Glutamatergic neuron (in vitro differentiated cells): ENCODE measurements around the gene RAP2C. TPM values are rescaled to one million over a fixed set of nuclear protein-coding genes. Genes with fewer than 3 reads are reported as not detected.
A peak's percentile ranks its signal among the peaks of the same experiment; 100 is the strongest.

Experiments
- DNase-seq: peaks from one replicate; pipeline ENCODE4 v3.0.0; 2022
- H3K27ac Mint-ChIP-seq: one replicate; pipeline ENCODE4 v1.8.0; 2020; ENCODE audit warnings: mild to moderate bottlenecking, mixed read lengths, inconsistent platforms; ENCODE audit not compliant: unreplicated experiment
- H3K27me3 Mint-ChIP-seq: one replicate; pipeline ENCODE4 v1.8.0; 2020; ENCODE audit warnings: mild to moderate bottlenecking, moderate library complexity, mixed read lengths, inconsistent platforms; ENCODE audit not compliant: unreplicated experiment
- H3K36me3 Mint-ChIP-seq: one replicate; pipeline ENCODE4 v1.8.0; 2020; ENCODE audit warnings: mild to moderate bottlenecking, mixed read lengths, inconsistent platforms; ENCODE audit not compliant: unreplicated experiment
- H3K4me1 Mint-ChIP-seq: one replicate; pipeline ENCODE4 v1.8.0; 2020; ENCODE audit warnings: mild to moderate bottlenecking, low read depth, mixed read lengths, inconsistent platforms; ENCODE audit not compliant: unreplicated experiment
- H3K4me3 Mint-ChIP-seq: one replicate; pipeline ENCODE4 v1.8.0; 2020; ENCODE audit warnings: mild to moderate bottlenecking, mixed read lengths, inconsistent platforms; ENCODE audit not compliant: unreplicated experiment
- H3K9me3 Mint-ChIP-seq: one replicate; pipeline ENCODE4 v1.8.0; 2020; ENCODE audit warnings: mild to moderate bottlenecking, moderate library complexity, mixed read lengths, inconsistent platforms; ENCODE audit not compliant: unreplicated experiment
- long read RNA-seq: library from polyadenylated mRNA; unstranded; transcript quantifications from one replicate; pipeline ENCODE4 v2.0.0, GENCODE V29; 2020; ENCODE audit not compliant: unreplicated experiment
- total RNA-seq: library from RNA; stranded (reverse); fragmentation: NEBNext Ultra II Directional; extraction: Animal tissue kit (Norgen Biotek cat#: 25700); gene quantifications from one replicate; pipeline ENCODE4 v1.2.1, GENCODE V29; 2021; ENCODE audit not compliant: unreplicated experiment
- TF ChIP-seq, protein P1 (sequence below): fragments of 200-600 bp; sonication (generic); IDR thresholded peaks from one replicate; pipeline ENCODE4 v1.5.0; 2021; ENCODE audit not compliant: partially characterized antibody, unreplicated experiment

Gene RAP2C
- 22.2 TPM for total RNA-seq
- long read RNA-seq, partial matches to known transcripts = 0 of 2 reads
- long read RNA-seq, other reads (novel, unspliced or antisense) = 2 of 2 reads

DNA sequence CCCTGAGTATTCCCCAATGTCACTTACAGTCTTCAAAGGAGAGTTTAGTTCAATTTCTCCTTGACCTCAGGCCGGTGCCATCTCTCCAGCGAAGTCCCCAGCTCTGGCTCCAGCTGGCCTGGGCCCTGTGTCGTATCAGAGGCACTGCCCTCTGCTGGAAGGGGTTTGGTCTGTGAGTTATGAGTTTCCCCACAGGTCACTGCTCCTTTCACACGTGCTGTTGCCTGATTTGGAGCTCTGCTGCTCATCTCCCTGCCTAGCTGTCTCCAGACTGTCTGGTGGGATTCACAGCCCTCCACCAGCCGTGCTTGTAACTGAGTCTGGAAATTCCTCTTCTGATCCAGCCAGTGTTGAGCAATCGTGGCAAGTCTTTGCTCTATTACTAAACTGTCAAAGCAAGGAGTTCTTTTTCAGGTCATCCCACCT, at the start of gene RAP2C:
Gene RAP2C, minus strand, starts transcription at position 105 of the 426 bp plus-strand sequence. CDS start 2,179 bp downstream, outside the sequence.
- H3K9me3 Mint-ChIP-seq = peaks cover 4% of the 10 kb centered on the region
- TF ChIP-seq, protein P1, sequence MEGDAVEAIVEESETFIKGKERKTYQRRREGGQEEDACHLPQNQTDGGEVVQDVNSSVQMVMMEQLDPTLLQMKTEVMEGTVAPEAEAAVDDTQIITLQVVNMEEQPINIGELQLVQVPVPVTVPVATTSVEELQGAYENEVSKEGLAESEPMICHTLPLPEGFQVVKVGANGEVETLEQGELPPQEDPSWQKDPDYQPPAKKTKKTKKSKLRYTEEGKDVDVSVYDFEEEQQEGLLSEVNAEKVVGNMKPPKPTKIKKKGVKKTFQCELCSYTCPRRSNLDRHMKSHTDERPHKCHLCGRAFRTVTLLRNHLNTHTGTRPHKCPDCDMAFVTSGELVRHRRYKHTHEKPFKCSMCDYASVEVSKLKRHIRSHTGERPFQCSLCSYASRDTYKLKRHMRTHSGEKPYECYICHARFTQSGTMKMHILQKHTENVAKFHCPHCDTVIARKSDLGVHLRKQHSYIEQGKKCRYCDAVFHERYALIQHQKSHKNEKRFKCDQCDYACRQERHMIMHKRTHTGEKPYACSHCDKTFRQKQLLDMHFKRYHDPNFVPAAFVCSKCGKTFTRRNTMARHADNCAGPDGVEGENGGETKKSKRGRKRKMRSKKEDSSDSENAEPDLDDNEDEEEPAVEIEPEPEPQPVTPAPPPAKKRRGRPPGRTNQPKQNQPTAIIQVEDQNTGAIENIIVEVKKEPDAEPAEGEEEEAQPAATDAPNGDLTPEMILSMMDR = peak; percentile 20
- peaks cover 3% of the 10 kb centered on the region for H3K4me1 Mint-ChIP-seq
- H3K4me3 Mint-ChIP-seq = peak within 1 kb of the TSS; percentile 89
- no peaks in the 10 kb centered on the region for H3K36me3 Mint-ChIP-seq
- no peaks in the 10 kb centered on the region for H3K27me3 Mint-ChIP-seq
- H3K27ac Mint-ChIP-seq = no peak within 1 kb of the TSS
- peak; percentile 74 for DNase-seq

DNA sequence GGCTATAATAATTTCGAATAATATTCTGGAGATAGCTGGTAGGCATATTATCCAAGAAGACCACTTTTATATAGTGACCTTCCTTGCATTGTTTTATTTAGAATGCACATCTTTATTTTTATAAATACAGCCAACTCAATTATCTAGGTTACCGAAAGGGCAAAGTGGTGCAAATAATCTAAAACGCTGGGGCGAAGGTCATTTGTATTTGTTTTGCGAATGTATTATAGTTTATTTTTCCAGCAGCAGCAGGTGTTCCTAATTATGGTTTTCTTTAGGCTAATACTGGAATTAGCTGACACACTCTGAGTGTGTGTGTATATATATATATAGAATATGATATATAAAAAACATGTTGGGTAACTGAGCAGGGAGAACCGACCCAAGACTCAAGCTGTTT, 48.1 kb upstream of the RAP2C start:
- no peak overlapping the region for H3K4me3 Mint-ChIP-seq
- no peak overlapping the region for H3K27ac Mint-ChIP-seq
- no peaks in the 10 kb centered on the region for H3K36me3 Mint-ChIP-seq
- DNase-seq = no peak
- no peaks in the 10 kb centered on the region for H3K4me1 Mint-ChIP-seq
- peaks cover 1% of the 10 kb centered on the region for H3K27me3 Mint-ChIP-seq
- peaks cover 2% of the 10 kb centered on the region for H3K9me3 Mint-ChIP-seq
- TF ChIP-seq, protein P1 = no peak

GRCh38 chrX:132266583-132267355, 47.5 kb upstream of the RAP2C start:
- Mint-ChIP-seq H3K36me3 (no peaks in the 10 kb centered on the region), H3K9me3 (peaks cover 2% of the 10 kb centered on the region), H3K4me3 (no peak overlapping the region), H3K4me1 (no peaks in the 10 kb centered on the region), H3K27me3 (peaks cover 1% of the 10 kb centered on the region), H3K27ac (no peak overlapping the region)
- no peak for DNase-seq
- TF ChIP-seq, protein P1 = no peak

DNA sequence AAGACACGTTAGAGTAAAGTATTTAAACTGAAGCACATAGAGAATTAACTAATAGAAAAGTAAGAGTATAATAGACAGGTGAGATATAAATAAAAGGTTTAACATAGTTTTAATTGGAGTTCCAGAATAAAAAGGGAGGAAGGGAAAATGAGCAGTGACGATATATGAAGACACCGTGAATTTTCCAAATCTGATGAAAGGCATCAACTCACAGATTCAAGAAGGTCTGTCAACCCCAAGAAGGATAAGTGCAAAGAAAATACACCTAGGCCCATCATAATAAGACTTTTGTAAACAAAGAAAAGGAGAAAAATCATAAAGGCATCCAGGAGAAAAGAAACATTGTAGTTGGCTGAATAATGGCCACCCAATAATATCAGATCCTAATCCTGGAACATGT, 43.9 kb upstream of the RAP2C start:
- Mint-ChIP-seq H3K9me3 (peaks cover 2% of the 10 kb centered on the region), H3K4me1 (no peaks in the 10 kb centered on the region), H3K27ac (no peak overlapping the region), H3K36me3 (no peaks in the 10 kb centered on the region), H3K4me3 (no peak overlapping the region), H3K27me3 (peaks cover 2% of the 10 kb centered on the region)
- TF ChIP-seq, protein P1 = no peak
- DNase-seq = no peak

DNA sequence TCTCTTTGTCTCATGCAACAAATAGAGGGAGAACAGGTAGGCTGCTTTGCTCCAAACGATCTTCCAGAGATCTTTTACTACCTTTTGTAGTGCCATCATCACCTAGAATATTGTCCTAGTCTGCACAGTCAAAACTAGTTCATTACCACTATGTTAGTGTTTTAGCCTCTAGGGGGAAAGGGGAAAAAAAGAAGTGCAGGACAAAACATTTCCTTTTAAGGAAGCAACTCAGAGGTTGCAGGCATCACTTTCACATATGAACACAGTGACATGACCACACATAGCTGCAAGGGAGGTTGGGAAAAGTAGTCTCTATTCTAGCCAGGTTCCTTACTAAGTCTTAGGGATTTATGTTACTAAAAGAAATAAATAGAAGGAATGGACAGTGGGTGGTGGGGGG, 39.3 kb upstream of the RAP2C start:
- Mint-ChIP-seq H3K4me3 (no peak overlapping the region), H3K27ac (no peak overlapping the region), H3K27me3 (peaks cover 1% of the 10 kb centered on the region), H3K36me3 (no peaks in the 10 kb centered on the region), H3K4me1 (no peaks in the 10 kb centered on the region), H3K9me3 (peaks cover under 1% of the 10 kb centered on the region)
- TF ChIP-seq, protein P1 = no peak
- no peak for DNase-seq
